ENCODE measurements around the gene ABCG1.

GRCh38 chr21:42234464-42235241 is 15.7 kb downstream of the ABCG1 start:
- no peak for TF ChIP-seq CTCF (conservative IDR thresholded peaks at IDR 0.05; ENCODE audit: low read depth in 2 of 2)
- no peak for TF ChIP-seq POLR2AphosphoS5 (IDR thresholded peaks at IDR 0.05; ENCODE audit: low read depth)
- no peak for TF ChIP-seq EZH2 (IDR thresholded peaks at IDR 0.05; ENCODE audit: low read depth, unreplicated experiment)
- no peak for TF ChIP-seq REST (IDR thresholded peaks at IDR 0.05; ENCODE audit: unreplicated experiment)
- no peak for TF ChIP-seq JUNB (IDR thresholded peaks at IDR 0.05; ENCODE audit: unreplicated experiment)
- TF ChIP-seq EZH2phosphoT487 (IDR thresholded peaks at IDR 0.05; ENCODE audit: unreplicated experiment), result no peak
- TF ChIP-seq CREB1 (CRISPR knock-in tag; IDR thresholded peaks at IDR 0.05; ENCODE audit: low read depth), result no peak
- no peak for TF ChIP-seq ZNF331 (CRISPR knock-in tag; IDR thresholded peaks at IDR 0.05; ENCODE audit: low read depth)
- TF ChIP-seq ZNF462 (CRISPR knock-in tag; IDR thresholded peaks at IDR 0.05), result no peak
- TF ChIP-seq NANOG (IDR thresholded peaks at IDR 0.05; ENCODE audit: borderline replicate concordance), result no peak
- TF ChIP-seq STAT1 (IDR thresholded peaks at IDR 0.05; ENCODE audit: unreplicated experiment), result no peak
- no peak for TF ChIP-seq ETS1 (IDR thresholded peaks at IDR 0.05)

Measured in GM23338 (cell line).